GM18520 (cell line): ENCODE data around the gene FRYL.
"Not testable (repeated sequence)": the region's sequence is repeated elsewhere in the genome, so short reads cannot be mapped to it uniquely, and the experiment has no call there.

Source experiments
- ATAC-seq: cut with Tn5 transposase; IDR thresholded peaks from one replicate; pipeline ENCODE4 v1.9.1; 2021; ENCODE audit not compliant: unreplicated experiment

FRYL gene

DNA sequence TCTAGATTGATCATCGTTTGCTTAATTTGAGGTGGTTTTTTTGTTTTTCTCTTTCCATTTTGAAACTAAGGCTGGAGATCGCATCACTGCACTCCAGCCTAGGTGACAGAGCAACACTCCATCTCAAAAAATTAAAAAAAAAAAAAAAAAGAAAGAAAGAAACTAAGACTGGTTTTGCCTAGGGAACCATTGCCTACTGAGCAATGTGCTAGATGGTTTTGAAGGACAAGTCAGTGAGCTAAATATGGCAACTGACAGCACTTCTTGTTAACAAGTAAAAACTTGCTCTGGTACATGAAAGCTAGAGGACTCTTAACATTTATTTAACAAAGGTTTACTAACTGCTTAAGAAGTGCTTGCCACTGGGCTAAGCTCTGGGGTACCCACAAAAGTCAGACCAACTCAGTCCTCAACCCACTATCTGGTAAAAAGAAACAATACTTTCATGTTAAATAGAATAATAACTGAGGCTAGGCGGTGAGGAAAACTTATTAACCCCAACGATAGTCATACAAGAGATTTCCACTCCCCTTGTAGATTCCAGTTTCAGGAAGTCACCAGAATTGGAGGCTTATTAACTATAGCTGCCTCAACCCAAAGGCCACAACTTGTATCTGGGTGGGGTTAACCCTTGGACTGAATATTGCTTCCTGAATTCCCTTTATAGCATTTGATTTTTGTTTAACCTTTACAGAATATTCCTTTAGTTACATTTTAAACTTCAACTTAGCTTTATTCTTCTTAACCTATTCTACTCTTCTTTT is 111.6 kb downstream of the FRYL start:
- ATAC-seq, result no peak

DNA sequence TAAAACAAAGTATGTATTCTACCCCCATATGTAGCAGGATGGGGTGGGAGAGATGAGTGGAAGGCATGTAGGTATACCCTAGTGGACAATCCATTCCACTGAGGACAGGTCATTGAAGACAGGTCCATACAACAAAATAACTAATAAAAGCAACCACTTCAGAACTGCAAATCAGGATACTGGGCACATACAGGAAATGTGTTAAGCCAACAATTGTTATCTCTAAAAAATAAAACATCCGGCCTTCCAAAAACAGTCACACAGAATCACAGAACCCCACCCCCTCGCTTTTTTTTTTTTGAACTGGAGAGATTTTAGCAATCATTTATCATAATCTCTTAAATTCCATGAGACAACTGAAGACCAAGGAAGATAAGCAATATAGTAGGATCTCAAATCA is 112.9 kb downstream of the FRYL start:
- ATAC-seq, result no peak

DNA sequence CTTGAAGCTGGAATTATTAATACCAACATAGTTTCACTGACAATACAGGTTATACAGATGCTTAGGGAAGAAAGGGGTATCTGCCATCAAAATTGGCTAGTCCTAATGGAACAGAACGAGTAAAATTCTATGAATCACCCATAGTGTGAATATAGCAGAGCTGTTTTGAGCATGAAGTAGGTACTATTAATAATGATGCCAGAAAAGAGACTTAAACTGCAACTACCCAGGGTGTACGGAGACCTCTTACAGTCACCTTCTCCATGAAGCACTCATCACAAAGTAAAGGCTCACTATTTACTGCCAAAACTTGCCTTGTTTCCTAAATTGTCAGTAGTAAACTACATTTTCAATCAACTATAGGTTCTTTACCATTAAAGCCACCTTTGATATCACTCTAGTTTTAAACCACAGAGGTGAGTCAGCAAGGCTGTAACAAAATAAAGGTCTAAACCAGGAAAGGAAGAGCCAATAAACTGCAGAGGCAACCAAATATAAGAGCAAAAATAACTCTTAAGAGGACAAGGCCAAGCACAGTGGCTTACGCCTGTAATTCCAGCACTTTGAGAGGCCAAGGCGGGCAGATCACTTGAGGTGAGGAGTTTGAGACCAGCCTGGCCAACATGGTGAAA is 114.4 kb downstream of the FRYL start:
- no peak for ATAC-seq

DNA sequence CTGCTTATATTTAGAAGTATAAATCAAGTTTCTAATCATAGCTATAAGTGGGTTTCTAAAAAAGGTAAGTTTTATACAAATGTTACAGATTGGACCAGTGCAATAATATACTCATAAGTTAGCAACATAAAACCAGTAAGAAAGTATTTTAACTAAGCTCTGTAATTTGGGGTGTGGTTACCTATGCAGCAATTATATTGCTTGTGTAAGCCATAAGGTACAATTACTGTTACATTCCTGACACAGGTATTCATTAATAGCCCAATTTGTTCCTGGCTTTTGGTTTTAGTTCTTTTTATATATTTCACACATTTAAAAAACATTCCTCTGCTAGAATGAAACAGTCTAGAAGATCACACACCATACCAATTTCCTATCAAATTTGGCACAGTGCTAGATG is 115.1 kb downstream of the FRYL start:
- no peak for ATAC-seq

DNA sequence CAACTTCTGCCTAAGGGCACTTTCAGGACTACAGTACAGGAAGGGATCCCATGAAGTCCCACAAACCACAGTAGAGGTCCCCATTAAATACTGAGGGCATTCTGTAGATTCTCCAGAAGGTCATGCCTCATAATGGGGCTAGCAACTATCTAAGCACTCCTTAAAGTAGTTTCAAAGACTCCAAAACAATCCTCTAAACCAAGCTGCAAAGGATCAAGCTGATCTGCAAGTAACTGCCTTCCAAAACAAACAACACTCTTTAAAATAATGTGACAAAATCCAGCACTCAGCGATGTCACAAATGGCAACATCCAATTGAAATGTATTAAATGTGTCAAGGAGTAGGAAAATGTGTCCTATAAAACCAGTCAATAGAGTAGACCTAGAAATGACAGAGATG is 118.7 kb downstream of the FRYL start:
- ATAC-seq, result no peak

DNA sequence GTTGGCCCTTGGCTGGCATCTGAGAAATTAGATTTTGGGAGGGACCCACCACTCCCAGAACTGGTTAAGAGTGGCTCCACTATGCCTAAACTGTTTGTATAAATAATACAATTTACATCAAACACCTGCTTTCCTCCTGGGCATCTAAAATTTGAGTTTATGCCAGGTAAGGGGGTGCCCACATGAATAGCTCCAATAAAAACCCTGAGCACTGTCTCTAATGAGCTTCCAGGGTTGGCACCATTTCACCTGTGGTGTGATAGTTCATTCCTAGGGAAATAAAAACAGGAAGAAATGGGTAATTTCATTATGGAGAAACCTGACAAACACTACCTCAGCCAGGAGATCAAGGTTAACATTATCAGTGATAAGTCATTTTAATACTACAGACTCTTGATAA is 119.7 kb downstream of the FRYL start:
- ATAC-seq, result no peak

DNA sequence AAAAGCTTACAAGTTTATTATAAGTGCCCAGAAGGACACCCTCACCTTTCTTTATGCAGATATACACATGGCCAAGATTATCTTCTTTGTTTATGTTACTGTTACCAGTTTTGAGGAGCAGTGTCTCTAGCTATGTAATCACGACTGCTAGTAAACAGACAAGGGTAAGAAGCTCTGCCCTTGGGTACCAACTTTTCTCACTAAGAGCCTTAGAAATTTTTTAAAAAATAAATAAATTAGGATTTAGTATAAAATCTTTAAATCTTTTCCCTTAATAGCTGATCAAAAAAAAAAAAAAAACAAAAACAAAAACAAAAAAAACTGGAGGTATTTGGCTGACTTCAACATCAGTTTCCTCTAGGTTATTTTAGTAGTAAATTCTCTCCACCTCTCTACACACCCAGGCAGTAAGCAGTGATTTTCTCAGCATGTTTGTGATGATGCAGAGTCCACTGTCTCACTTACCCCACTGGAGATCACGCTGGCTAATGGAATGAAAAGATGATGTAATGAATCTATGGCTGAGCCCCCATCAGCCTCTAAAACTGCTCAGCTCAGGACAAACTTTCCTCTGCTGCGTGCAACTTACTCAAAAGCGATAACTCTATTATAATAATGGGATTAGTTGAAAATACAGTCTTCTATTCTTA is 125.9 kb downstream of the FRYL start:
- no peak for ATAC-seq

DNA sequence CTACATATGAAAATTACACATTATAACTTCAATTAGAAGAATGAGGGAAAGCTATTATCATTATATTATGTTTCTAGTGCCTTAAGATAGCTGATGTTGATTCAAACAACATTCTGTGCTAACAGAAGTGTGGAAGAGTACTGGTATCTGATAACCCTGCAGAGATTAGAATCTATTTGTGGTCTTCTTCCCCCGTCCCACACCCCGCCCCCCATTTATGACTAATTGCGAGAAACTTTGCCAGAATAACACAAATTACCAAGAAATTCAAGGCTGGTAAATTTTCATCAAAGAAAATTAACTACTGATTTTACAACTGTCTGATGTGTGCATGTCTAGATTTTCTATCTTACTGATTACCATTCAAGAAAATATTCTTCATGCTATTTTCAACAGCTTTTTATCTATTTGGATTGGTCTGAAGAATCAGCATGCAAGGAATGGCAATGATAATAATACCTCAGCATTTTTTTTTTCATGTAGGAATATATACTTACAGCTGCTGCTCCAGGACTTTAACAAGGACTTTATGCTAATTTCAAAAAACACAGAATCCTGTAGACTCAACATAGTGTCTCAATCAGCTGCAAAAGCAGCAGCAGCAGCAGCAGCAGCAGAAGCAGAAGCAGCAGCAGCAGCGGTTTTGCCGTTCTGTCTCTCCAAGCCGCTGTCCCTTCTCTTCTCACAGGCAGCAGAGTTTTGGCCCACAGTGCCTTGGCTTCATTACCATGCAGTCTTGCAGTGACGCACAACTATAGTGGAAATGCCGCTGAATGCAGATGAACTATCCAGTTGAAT is 126.7 kb downstream of the FRYL start:
- ATAC-seq, result no peak

DNA sequence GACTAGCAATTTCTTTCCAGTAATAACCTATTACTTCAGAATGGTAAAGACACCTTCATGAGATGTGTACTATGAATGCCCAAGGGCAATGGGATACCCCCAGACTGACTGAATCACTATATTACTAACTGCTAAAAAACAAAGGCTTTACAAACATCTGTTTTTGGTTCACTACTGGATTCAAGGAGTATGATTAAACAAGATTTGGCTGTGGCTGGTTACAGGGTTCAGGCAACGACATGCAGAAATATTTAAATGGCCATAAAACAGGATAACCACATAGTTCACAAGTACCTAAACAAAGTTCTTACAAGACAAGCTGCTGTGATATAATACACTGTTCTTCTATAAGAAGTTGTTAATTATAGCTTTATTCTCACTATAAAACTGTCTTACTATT is 128.2 kb downstream of the FRYL start:
- no peak for ATAC-seq

DNA sequence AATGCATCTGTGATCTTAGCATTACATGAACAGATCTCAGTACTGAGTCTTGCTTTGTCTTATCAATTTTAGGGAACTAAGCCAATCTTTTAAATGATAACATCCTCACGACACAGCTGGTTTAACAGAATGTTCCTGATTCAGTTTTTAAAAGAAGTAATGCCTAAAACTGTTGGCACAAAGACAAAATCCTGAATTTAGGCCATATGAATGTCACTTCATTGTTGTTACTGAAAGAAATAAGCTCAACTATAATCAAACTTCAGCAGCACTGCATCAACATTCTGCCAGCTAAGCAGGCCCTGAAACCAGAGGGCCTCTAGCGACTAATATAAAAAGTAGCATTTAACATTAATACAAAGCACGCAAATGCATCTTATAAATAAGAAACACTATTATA is 130.6 kb downstream of the FRYL start:
- no peak for ATAC-seq

DNA sequence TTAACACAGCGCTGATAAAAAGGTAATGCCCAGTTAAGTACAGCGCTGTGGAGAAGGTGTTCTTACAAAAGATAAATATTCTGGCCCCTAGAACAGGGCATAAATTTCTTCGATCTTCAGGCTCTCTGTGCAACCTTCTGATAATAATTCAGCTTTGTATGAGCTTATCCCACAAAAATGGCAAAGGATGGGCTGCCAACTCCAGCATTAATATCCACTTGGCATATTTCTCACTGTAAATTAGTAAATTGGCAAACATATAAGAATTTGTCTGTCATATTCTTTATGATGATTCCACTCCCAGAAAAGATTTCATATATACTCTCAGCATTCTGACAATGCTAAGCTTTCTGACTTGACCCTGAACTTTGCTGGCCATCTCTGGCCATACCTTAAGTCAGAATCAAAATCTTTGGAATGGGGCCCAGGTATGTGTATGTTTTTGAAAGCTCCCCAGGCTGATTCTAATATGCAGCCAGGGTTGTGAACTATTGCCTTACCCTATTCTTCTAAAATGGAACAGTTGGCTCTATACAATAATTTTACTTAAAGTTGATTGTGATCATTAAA is 134.8 kb downstream of the FRYL start:
- ATAC-seq, result no peak

DNA sequence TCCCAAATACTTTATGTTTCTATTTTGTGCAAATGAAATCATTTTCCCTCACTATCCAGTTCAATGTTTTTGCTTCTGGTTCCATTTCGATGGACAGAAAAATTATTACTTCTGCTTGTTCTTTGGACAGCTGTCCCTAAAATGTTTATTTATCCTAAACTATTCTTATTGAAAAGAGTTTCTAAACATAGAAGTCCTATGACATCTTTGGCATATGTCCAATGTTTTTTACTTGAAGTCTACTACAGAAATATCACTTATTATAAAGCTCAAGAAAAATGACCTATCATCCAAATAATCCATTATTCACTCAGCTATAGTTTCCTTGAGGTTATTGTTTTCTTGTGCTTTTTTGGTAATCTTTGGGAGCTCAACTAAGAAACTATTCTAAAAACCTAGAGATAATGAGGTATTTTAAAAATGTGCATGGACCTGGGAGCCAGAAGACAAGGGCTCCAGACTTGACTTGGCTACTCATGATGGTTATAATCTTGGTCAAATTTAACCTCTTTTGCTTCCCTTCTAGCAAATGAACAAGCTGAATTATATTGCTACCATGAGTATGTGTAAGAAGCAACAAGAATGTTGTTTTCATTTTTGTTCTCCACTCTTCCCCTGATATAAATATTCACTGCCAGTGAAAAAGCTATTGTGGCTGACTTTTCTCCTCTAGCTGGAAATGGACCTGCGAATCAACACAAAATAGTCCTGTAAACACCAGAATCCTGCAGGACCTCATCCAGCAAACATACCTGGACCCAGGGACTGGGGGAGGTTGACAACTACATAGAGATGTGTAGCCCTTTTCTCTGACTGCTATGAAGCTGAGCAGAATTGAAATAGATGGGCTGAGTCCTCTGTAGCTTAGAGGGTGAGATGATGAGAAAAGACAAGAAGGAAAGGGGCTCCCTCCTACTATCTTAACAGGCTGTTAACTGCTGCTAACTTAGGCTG is 137.4 kb downstream of the FRYL start:
- ATAC-seq, result no peak

DNA sequence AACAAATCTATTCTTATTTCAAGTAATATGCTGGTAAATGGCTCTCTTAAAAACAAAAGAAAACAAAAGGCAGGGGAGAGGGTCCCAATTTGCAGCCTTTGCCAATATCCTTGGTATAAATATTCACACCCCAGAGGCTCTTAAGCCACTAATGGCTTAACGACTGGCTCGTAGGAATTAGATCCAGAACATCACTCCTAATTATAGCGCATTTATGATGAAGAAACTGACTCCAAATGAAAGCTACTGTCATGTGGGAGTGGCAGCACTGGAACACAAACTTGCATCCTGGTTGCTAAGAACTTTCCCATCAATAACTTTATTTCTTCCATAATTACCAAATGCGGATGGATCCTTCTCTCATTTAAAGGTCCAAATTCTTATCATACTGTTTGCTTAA is 138.7 kb downstream of the FRYL start:
- no peak for ATAC-seq

DNA sequence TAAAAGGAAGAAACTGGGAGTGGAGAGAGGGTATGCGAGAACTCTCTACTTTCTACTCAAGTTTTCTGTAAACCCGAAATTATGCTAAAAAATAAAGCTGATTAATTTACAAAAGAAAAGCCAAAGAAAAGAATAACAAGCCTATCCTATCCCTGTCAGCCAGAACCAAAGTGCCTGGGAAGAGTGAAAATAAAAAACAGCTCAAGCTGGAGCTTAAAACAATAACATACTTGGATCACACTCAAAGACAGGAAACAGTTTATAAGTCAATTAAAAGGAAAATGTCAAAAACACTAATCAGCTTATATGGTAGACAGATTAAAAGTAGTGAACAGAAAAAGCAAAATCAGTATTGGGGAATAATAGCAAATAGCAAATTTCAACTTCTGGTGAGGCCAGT is 139.4 kb downstream of the FRYL start:
- ATAC-seq, result no peak

DNA sequence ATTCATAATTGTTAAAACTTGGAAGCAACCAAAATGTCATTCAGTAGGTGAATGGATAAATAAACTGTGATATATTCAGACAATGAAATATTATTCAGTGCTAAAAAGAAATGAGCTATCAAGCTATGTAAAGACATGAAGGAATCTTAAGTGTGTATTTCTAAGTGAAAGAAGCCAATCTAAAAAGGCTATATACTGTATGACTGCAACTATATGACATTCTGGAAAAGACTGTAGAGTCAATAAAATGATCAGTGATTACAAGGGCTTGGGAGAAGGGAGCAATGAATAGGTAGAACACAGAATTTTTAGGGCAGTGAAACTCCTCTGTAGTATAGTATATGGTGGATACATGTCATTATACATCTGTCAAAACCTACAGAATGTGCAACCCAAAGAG is 139.9 kb downstream of the FRYL start:
- ATAC-seq, result no peak

DNA sequence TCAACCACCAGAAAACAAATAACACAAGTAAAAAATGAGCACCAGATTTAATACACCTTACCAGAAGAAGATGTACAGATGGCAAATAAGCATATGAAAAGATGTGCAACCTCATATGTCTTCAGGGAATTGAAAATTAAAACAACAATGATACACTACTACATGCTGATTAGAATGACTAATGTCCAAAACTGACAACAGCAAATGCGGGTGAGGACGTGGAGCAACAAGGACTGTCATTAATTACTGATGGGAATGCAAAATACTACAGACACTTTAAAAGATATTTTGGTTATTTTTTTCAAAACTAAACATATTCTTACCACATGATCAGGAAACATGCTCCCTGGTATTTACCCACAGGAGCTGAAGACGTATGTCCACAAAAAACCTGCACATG is 140.3 kb downstream of the FRYL start:
- ATAC-seq, result no peak

DNA sequence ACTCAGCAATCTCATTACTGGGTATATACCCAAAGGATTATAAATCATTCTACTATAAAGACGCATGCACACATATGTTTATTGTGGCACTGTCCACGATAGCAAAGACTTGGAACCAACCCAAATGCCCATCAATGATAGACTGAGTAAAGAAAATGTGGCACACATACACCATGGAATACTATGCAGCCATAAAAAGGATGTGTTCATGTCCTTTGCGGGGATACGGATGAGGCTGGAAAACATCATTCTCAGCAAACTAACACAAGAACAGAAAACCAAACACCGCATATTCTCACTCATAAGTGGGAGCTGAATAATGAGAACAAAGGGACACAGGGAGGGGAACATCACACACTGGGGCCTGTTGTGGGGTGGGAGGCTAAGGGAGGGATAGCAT is 141.5 kb downstream of the FRYL start:
- ATAC-seq, result not testable (repeated sequence)

DNA sequence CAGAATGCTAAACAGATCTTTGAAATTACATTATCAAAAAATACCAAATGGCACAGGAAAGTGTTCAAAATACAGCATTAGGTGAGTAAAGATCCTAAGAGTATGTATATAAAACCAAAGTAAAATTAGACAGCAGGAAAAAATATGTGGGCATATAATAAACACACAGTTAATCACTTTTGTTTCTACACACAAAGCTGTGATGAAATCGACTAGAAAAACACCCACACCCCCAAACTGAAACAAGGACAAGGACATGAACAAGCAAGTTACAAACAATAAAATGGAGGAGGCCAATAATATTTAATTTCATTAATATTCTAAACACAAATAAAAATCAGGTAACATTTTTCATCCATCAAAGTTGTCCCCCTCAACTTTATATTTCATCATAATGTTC is 143.2 kb downstream of the FRYL start:
- no peak for ATAC-seq

DNA sequence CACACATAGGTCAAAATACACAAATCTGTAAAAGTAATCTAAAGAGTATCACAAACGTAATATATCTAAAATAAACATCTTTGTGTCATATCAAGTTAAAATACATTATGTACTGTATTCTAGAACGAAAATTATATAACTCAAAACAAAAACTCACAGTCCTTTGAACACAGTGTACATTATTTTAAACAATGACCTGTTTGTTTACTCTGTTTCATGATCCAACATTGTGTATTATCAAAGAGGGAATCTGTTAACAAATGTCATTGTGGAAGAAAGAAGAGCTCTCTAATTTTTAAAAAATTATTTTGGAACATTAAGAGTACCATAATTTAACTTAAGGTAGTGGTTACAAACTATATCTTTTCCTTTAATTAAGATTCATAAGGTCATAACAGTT is 144.1 kb downstream of the FRYL start:
- ATAC-seq, result no peak

DNA sequence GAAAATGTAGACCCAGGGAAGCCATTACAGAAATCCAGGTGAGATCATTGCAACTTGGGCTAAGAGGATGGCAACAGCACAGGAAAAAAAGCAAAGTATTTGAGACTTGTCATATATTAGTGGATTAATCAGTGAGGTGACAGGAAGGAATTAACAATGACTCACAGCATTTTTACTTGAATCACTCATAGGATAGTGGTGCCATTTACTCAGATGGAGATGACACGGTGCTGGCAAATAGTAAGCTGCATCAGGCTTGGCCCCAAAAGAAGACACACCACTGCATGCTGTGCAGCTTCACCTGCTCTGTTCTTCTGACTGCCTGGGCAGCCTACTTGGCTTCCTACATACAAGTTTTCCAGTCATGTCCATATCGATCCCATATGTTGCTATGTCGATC is 144.8 kb downstream of the FRYL start:
- no peak for ATAC-seq
